NCI-H2227 treated with DMSO at 0.1 percent for 48 hours (cell line): ENCODE measurements around the gene UGT2B17.
"Not testable (repeated sequence)": the region's sequence is repeated elsewhere in the genome, so short reads cannot be mapped to it uniquely, and the experiment has no call there.

ENCODE experiments used
- DNase-seq: peaks from one replicate; lab custom pipeline; 2025; lab: John Stamatoyannopoulos, UW

Gene UGT2B17

GRCh38 chr4:68576272-68577125 is at the start of gene UGT2B17:
Gene UGT2B17 (minus strand): TSS chr4:68576322. CDS start chr4:68568484, 7,838 bp downstream.
- DNase-seq: no peak

DNA sequence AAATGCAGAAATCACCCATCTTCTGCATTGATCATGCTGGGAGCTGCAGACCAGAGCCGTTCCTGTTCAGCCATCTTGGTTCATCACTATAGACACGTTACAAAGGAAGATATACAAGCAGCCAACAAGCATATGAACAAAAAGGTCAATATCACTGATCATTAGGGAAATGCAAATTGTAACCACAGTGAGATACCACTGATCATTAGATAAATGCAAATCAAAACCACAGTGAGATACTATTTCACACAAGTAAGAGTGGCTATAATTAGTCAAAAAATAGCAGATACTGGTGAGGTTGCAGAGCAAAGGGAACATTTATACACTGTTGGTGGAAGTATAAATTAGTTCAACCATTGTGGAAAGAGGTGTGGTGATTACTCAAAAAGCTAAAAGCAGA is 46.6 kb upstream of the UGT2B17 start:
- not testable (repeated sequence) for DNase-seq

DNA sequence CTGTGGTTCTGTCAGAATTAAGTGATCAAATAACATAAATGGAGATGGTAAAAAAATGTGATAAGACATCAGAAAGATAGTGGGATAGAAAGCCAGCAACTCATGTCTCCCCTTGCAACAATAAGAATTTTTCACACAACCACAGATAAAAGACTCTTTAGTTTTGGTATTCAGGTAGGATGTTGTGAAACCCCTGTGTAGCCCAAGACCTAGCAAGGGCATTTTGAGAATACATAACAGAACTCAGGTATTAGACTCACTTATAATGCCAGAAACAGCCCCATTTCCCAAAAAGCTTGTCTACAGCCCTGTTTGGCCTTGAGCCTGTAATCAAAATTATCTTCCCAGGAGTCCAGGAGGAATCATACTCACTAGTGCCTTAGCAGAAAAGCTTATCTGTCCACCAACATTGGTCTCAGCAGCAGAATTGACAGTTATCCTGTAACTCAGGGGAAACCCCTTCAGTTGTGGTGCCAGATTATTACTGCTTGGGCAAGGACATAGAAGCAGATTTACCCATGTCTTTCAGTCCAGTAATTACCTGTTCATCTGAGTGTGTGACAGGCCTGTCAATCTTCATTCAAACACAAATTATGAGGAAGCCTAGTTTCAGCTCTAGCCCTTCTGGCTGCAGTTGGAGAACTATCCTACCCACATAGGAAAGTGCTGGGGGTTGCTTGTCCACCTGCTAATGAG is 41.0 kb upstream of the UGT2B17 start:
- no peak for DNase-seq

- DNase-seq: no peak
Measured at GRCh38 chr4:68615699-68616422, 39.7 kb upstream of the UGT2B17 start.

DNA sequence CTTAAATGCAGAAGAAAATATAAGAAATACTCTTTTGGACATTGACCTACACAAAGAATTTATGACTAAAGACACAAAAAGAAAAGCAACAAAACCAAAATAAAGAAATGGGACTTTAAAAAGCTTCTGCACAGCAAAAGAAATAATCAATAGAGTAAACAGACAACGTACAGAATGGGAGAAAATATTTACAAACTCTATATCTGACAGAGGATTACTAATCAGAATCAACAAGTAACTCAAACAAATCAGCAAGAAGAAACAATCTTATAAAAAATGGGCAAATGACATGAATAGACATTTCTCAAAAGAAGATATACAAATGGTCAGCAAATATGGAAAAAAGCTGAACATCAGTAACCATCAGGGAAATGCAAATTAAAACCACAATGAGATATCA is 37.6 kb upstream of the UGT2B17 start:
- DNase-seq: no peak

DNA sequence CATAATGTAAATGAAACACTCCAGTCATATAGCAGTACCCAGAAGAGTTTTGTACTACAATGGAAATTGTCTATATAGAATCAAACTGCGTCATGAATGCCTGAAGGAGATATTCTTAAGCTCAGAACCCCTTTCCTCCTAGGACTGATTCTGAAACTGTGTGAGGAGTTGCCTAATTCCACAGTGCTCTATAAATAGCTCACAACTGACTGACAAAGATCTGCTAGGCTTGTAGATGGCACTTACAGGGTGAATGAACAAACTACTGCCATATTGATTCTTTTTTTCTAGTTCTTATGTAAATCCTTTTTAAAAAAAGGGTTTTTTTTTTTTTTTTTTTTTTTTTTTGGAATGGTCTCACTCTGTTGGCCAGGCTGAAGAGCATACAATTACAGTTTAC is 30.1 kb upstream of the UGT2B17 start:
- DNase-seq: no peak

- no peak for DNase-seq
Measured at GRCh38 chr4:68599150-68599549, 23.0 kb upstream of the UGT2B17 start.

GRCh38 chr4:68597482-68597881 is 21.4 kb upstream of the UGT2B17 start:
- DNase-seq: no peak

DNA sequence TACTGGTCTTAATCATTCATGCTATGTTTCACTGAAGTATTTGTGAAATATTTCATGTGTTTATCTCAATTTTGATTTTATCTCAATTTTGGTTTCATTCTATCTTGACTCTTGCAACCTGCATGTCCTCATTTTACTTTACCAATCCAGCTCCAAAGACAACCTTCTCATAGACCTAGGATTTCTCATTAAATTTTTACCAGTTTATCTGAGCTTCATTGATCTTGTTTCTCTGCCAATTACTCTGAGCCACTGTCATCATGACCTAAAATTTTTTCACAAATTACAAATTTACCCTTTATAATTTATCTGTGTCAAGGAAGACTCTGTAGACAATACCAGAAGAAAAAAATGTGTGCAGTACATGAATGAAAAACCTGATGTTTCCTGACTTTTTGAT is 18.6 kb upstream of the UGT2B17 start:
- DNase-seq: no peak

- DNase-seq: no peak
Measured at GRCh38 chr4:68593112-68593511, 17.0 kb upstream of the UGT2B17 start.

DNA sequence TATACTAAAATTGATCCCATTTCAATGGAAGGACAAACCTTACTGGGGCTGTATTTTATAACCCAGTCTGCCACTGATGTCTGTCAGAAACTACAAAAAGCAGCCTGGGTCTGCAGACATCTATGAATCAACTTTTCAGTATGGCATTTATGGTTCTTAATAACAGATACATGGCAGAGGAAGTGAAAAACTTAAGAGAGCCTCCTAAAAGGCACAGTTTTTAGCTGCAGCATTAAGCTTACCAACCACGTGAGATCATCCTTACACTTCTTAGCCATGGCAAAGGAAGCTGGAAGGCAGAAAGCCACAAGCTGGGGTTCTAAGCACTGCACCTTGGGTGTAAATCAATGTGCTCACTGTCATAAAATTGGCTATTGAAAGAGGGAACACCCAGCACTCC is 16.6 kb upstream of the UGT2B17 start:
- DNase-seq: no peak

- DNase-seq: no peak
Measured at GRCh38 chr4:68591204-68591603, 15.1 kb upstream of the UGT2B17 start.

DNA sequence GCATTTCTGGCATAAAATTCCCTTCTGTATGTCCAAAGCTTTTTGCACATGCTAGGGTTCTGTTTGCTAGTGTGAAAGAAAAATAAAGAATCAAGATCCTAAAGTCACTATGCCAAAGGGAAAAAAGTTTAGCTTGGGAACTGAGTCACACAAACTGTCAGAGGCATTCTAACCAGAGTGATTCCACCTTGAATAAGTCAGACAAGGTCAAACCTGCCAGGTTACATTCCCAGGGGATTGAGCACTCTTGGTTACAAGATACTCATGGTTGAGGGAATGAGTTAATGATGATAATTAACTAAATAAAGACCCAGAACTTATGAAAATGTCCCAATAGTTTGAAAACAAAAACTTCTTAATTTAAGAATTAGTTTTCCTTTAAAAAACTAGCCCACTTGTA is 13.7 kb upstream of the UGT2B17 start:
- no peak for DNase-seq

DNA sequence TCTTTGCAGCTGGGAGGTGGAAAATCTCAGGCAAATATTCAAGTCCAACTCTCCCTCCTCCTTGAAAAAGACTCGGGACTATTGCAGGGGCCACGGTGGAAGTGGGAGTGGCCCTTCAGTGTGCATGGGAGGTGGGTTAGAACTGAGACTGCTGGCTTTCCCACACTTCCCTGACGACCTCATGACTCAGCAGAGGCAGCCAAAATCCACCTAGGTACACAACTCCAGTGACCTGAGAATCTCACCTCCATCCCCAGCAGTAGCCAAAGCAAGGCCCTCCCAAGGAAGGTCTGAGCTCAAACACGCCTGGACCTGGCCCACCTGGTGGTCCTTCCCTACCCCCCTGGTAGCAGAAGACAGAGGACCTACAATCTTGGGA is 6.2 kb upstream of the UGT2B17 start:
- no peak for DNase-seq

GRCh38 chr4:68581383-68582338 is 5.5 kb upstream of the UGT2B17 start:
- no peak for DNase-seq

DNA sequence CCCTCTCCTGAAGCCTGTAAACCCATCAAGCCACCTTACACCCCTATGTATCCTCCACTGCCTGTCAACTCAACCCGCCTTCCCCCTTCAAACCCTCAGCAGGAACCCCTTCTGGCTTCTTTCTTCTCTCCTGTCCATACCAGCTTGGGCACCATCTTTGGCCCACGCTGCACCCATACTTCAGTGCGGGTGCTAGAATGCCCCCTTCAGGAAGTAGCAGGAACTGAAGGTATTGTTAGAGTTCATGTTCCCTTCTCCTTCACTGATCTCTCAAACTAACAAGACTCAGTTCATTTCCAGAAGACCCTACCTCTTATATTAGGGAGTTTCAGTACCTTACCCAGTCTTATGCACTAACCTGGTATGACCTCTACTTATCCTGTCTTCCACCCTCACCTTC is 1.5 kb upstream of the UGT2B17 start:
- DNase-seq: no peak

DNA sequence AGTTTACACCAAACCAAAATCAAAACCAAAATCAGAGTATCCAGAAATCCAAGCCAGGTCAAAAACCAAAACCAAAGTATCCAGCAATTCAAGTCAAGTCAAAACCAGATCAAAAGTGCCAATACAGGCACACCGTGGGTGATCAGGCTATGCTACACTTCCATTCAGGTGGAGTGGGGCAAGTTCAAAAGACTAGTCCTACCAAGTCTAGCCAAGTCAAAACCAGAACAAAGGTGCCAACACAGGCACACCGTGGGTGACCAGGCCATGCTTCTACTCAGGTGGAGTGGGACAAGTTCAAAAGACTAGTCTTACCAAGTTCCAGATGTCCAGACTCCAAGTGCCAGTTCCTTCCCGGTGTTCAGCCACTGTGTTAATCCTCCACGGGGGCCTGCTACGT is 486 bp downstream of the UGT2B17 start:
- not testable (repeated sequence) for DNase-seq

- DNase-seq: no peak
Measured at GRCh38 chr4:68575081-68575480, 1.0 kb downstream of the UGT2B17 start.

- DNase-seq: no peak
Measured at GRCh38 chr4:68572653-68573170, 3.4 kb downstream of the UGT2B17 start.

- DNase-seq: no peak
Measured at GRCh38 chr4:68570122-68570507, 6.0 kb downstream of the UGT2B17 start.

GRCh38 chr4:68569466-68570121 is 6.5 kb downstream of the UGT2B17 start:
- no peak for DNase-seq
